Tibial artery (tissue), 4 donors: ENCODE measurements around the gene AACS.

Experiments
- DNase-seq, 2 donors: peaks; one replicate each; pipeline ENCODE4 v3.0.0-alpha.2; 2019
- H3K27ac ChIP-seq, 2 donors: fragments of 200-600 bp; sonication (generic) in 1 of 2; 1 replicate in 1 of 2; 2 replicates in 1 of 2; pipeline ENCODE4 v1.5.1; 2018 to 2019; ENCODE audit warnings: mild to moderate bottlenecking in 1 of 2
- H3K27me3 ChIP-seq, 2 donors: fragments of 200-600 bp; sonication (generic) in 1 of 2; one replicate each; pipeline versions ENCODE4 v1.5.1 to v1.6.0; 2016 to 2019
- H3K36me3 ChIP-seq, 3 donors: fragments of 200-600 bp; sonication (generic) in 2 of 3; one replicate each; pipeline ENCODE4 v1.5.1; 2016 to 2019; ENCODE audit warnings: mild to moderate bottlenecking in 2 of 3
- H3K4me1 ChIP-seq, 4 donors: fragments of 200-600 bp; sonication (generic) in 2 of 4; 1 replicate in 3 of 4; 2 replicates in 1 of 4; pipeline ENCODE4 v1.5.1; 2016 to 2019
- H3K4me3 ChIP-seq, 2 donors: fragments of 200-600 bp; sonication (generic) in 1 of 2; 1 replicate in 1 of 2; 2 replicates in 1 of 2; pipeline ENCODE4 v1.5.1; 2018 to 2019; ENCODE audit warnings: mild to moderate bottlenecking in 2 of 2
- H3K9me3 ChIP-seq, 3 donors: fragments of 200-600 bp; sonication (generic) in 1 of 3; one replicate each; pipeline ENCODE4 v1.5.1; 2016 to 2019
- intact Hi-C: fragments of 100-400 bp; cut with DNase I; formaldehyde crosslinking; loops from one replicate; pipeline ENCODE4 v1.15.0; 2023; ENCODE audit warnings: low total_unique reads
- TF ChIP-seq, protein P1 (sequence below), 2 experiments: fragments of 200-600 bp in 1 of 2; fragments of 450-650 bp in 1 of 2; IDR thresholded peaks; one replicate each; pipeline ENCODE4 v1.5.1; 2017 to 2019; ENCODE audit warnings: antibody characterized with exemption in 2 of 2, mild to moderate bottlenecking in 1 of 2, moderate library complexity in 1 of 2

Gene AACS

GRCh38 chr12:125021771-125022170, 43.5 kb upstream of the AACS start:
- Histone ChIP-seq H3K4me1 (no peaks in the 10 kb centered on the region), H3K36me3 (peaks cover 0 to 6% (median 5%) of the 10 kb centered on the region in 3 donors), H3K4me3 (no peak overlapping the region), H3K27ac (no peak overlapping the region), H3K9me3 (no peaks in the 10 kb centered on the region), H3K27me3 (no peaks in the 10 kb centered on the region)
- DNase-seq, result peak in 1 of 2 donors; percentile 6
- intact Hi-C loops, result no loop called here
- TF ChIP-seq, protein P1, sequence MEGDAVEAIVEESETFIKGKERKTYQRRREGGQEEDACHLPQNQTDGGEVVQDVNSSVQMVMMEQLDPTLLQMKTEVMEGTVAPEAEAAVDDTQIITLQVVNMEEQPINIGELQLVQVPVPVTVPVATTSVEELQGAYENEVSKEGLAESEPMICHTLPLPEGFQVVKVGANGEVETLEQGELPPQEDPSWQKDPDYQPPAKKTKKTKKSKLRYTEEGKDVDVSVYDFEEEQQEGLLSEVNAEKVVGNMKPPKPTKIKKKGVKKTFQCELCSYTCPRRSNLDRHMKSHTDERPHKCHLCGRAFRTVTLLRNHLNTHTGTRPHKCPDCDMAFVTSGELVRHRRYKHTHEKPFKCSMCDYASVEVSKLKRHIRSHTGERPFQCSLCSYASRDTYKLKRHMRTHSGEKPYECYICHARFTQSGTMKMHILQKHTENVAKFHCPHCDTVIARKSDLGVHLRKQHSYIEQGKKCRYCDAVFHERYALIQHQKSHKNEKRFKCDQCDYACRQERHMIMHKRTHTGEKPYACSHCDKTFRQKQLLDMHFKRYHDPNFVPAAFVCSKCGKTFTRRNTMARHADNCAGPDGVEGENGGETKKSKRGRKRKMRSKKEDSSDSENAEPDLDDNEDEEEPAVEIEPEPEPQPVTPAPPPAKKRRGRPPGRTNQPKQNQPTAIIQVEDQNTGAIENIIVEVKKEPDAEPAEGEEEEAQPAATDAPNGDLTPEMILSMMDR (IDR thresholded peaks at IDR 0.05), result no peak

DNA sequence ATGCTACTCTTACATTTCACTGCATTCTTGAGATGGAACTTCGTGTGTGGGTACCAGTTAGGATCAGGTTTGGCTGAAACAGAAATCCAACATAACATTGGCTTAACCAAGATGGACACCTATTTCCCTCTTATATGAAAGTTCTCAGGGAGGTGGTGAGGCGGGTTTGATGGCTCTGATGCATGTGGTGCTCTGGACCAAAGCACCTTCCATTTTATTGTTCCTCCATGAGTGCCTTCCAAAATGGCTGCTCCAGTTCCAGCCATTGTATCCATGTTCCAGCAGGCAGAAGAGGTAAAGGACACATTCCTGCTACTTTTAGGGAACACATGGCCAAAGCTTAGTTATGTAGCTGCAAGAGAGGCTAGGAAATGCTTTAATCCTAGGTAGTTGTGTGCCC, 42.2 kb upstream of the AACS start:
- no peaks in the 10 kb centered on the region for H3K27me3 ChIP-seq
- no peaks in the 10 kb centered on the region for H3K9me3 ChIP-seq
- no peak for DNase-seq
- TF ChIP-seq, protein P1 (IDR thresholded peaks at IDR 0.05), result no peak
- no peak overlapping the region for H3K27ac ChIP-seq
- intact Hi-C loops, result no loop called here
- peaks cover 0 to 6% (median 5%) of the 10 kb centered on the region in 3 donors for H3K36me3 ChIP-seq
- no peak overlapping the region for H3K4me3 ChIP-seq
- no peaks in the 10 kb centered on the region for H3K4me1 ChIP-seq

GRCh38 chr12:125024949-125025563, 40.2 kb upstream of the AACS start:
- Histone ChIP-seq H3K4me3 (no peak overlapping the region), H3K9me3 (no peaks in the 10 kb centered on the region), H3K27me3 (no peaks in the 10 kb centered on the region), H3K36me3 (peaks cover 0 to 6% (median 5%) of the 10 kb centered on the region in 3 donors), H3K4me1 (no peaks in the 10 kb centered on the region), H3K27ac (no peak overlapping the region)
- DNase-seq, result no peak
- intact Hi-C loops, result no loop called here
- TF ChIP-seq, protein P1 (IDR thresholded peaks at IDR 0.05), result no peak

DNA sequence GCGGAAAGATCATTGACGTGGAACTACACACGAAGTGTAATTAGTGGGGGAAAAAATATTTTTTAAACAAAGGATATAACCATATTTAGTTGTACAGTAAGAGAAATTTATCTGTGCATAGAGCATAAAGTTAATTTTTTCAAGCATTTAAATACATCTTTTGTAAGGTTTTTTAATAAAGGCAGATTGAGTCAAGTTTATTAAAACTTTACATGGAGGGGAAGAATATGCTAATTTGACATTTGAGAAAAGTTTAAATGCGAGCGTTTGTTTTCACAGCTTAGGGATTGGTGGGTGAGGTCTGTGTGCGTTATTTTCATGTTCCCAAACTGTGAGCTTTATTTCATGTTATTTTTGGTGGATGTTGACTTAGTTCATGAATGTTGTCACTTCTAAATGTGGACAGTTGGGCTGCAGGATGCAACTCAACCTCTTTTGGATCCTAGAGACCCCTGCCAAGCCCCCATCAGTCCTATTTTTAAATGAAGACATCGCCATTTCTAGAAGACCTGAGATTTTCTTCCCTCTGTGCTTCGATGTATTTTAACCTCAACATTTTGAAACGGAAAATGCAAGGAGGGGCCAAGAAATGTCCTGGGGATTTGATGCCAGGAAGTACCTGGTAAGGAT, 39.5 kb upstream of the AACS start:
- intact Hi-C loops, result no loop called here
- Histone ChIP-seq H3K36me3 (peaks cover 0 to 6% (median 5%) of the 10 kb centered on the region in 3 donors), H3K27me3 (no peaks in the 10 kb centered on the region), H3K4me1 (no peaks in the 10 kb centered on the region), H3K4me3 (no peak overlapping the region), H3K9me3 (no peaks in the 10 kb centered on the region), H3K27ac (no peak overlapping the region)
- no peak for DNase-seq
- TF ChIP-seq, protein P1 (IDR thresholded peaks at IDR 0.05), result no peak

DNA sequence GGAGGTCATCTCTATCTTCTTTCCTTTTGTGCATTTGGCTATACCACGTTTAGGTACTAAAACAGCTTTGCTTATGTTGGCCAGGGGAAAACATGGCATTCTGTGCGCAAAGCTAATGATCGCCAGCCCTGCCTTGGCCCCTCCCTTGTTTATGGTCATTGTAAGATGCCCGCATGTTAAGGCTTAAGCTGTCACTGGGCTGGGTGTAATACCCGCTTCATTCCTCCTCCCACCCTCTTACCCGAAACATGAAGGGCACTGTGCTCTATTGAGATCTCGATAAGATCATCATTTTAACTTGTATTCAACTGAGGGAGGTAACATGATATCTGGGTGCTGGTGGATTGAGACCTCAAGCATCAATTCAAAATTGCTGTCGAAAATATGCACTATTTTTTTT, 37.1 kb upstream of the AACS start:
- Histone ChIP-seq H3K4me3 (no peak overlapping the region), H3K27me3 (no peaks in the 10 kb centered on the region), H3K27ac (no peak overlapping the region), H3K9me3 (no peaks in the 10 kb centered on the region), H3K36me3 (peaks cover 0 to 6% (median 4%) of the 10 kb centered on the region in 3 donors), H3K4me1 (no peaks in the 10 kb centered on the region)
- no peak for DNase-seq
- intact Hi-C loops, result no loop called here
- TF ChIP-seq, protein P1 (IDR thresholded peaks at IDR 0.05), result no peak
